AG04450 (cell line): Measurements from ENCODE around the gene CHCHD3. TPM values are rescaled to one million over a fixed set of nuclear protein-coding genes. Genes with fewer than 3 reads are reported as not detected.

Experiments
- CTCF ChIA-PET: fragments of 300-600, 350-600 bp; formaldehyde crosslinking; extraction: SDS; loops from one replicate; lab custom pipeline; 2022; ENCODE audit warnings: antibody characterized with exemption, inconsistent platforms; lab: Charles Lee
- POLR2A ChIA-PET: fragments of 350-600 bp; formaldehyde crosslinking; extraction: SDS; loops from one replicate; lab custom pipeline; 2021; ENCODE audit warnings: antibody characterized with exemption, inconsistent platforms; lab: Yijun Ruan, JAX
- DNase-seq: peaks from one replicate; pipeline ENCODE4 v3.0.0-alpha.2; 2011; ENCODE audit warnings: low read depth, low spot score
- H3K27ac ChIP-seq: one replicate; pipeline ENCODE4 v1.5.1; 2012; ENCODE audit warnings: low read depth, low read length, control low read depth
- H3K27me3 ChIP-seq: one replicate; pipeline ENCODE4 v1.6.0; 2012; ENCODE audit warnings: low read length; ENCODE audit not compliant: control insufficient read depth, insufficient read depth
- H3K4me3 ChIP-seq: 2 replicates; pipeline ENCODE4 v1.5.1; 2011; ENCODE audit warnings: mild to moderate bottlenecking, low read depth, low read length, control low read depth
- H3K9me3 ChIP-seq: 2 replicates; pipeline ENCODE4 v1.5.1; 2012; ENCODE audit warnings: low read length; ENCODE audit not compliant: control insufficient read depth, insufficient read depth
- CTCF ChIP-seq: IDR thresholded peaks from 2 replicates; pipeline ENCODE4 v1.5.1; 2011; ENCODE audit warnings: low read depth, low read length, control low read depth, inconsistent platforms
- polyA plus RNA-seq: library from polyadenylated mRNA; depleted of rRNA; stranded (reverse); fragments of >200 nt; gene quantifications from 2 replicates; pipeline ENCODE4 v1.2.3, GENCODE V29; 2011

The CHCHD3 gene
- polyA plus RNA-seq, 1 experiment, result 77.8 TPM

- no peak overlapping the region for H3K4me3 ChIP-seq
- no peaks in the 10 kb centered on the region for H3K27me3 ChIP-seq
- no peak for TF ChIP-seq CTCF
- no peaks in the 10 kb centered on the region for H3K9me3 ChIP-seq
- DNase-seq, result no peak
- ChIA-PET CTCF (no interaction called here), POLR2A (no interaction called here)
- H3K27ac ChIP-seq, result no peak overlapping the region
Measured at GRCh38 chr7:132800522-132800921, 281.4 kb downstream of the CHCHD3 start.

- DNase-seq, result no peak
- no peak for TF ChIP-seq CTCF
- Histone ChIP-seq H3K27ac (no peak overlapping the region), H3K27me3 (no peaks in the 10 kb centered on the region), H3K9me3 (no peaks in the 10 kb centered on the region), H3K4me3 (no peak overlapping the region)
- ChIA-PET CTCF (no interaction called here), POLR2A (no interaction called here)
Measured at GRCh38 chr7:132799081-132799413, 282.8 kb downstream of the CHCHD3 start.

GRCh38 chr7:132797152-132797551, 284.7 kb downstream of the CHCHD3 start:
- Histone ChIP-seq H3K9me3 (no peaks in the 10 kb centered on the region), H3K4me3 (no peak overlapping the region), H3K27ac (no peak overlapping the region), H3K27me3 (no peaks in the 10 kb centered on the region)
- no peak for DNase-seq
- TF ChIP-seq CTCF, result no peak
- ChIA-PET CTCF (interaction anchor here (0.5 kb wide), 1 partner anchor 133 kb away, joined by 6 read pairs; no protein-coding TSS in a partner anchor), POLR2A (no interaction called here)

- no peak for TF ChIP-seq CTCF
- DNase-seq, result no peak
- ChIA-PET POLR2A (no interaction called here), CTCF (no interaction called here)
- Histone ChIP-seq H3K27ac (no peak overlapping the region), H3K9me3 (no peaks in the 10 kb centered on the region), H3K4me3 (no peak overlapping the region), H3K27me3 (no peaks in the 10 kb centered on the region)
Measured at GRCh38 chr7:132793474-132793873, 288.4 kb downstream of the CHCHD3 start.

GRCh38 chr7:132791036-132791435, 290.9 kb downstream of the CHCHD3 start:
- H3K27me3 ChIP-seq, result no peaks in the 10 kb centered on the region
- H3K27ac ChIP-seq, result no peak overlapping the region
- no peak for DNase-seq
- TF ChIP-seq CTCF, result no peak
- CTCF ChIA-PET, result interaction anchor here (0.6 kb wide), 1 partner anchor 28 kb away, joined by 6 read pairs; no protein-coding TSS in a partner anchor
- no peak overlapping the region for H3K4me3 ChIP-seq
- no peaks in the 10 kb centered on the region for H3K9me3 ChIP-seq
- POLR2A ChIA-PET, result no interaction called here
